ENCODE results near the gene TRPV4. TPM values are rescaled to one million over a fixed set of nuclear protein-coding genes. Genes with fewer than 3 reads are reported as not detected.

Gene TRPV4
- 0.09 and 0.15 TPM in 2 replicates for total RNA-seq (2022)
- Bru-seq, nascent RNA = percentile 12 among the genes with signal in this experiment
- BruChase-seq, experiment 1, labeled RNA remaining after a 6-hour chase = percentile 9 among the genes with signal in this experiment
- BruChase-seq, experiment 2, labeled RNA remaining after a 2-hour chase = percentile 9 among the genes with signal in this experiment
- long read RNA-seq = 0 reads

DNA sequence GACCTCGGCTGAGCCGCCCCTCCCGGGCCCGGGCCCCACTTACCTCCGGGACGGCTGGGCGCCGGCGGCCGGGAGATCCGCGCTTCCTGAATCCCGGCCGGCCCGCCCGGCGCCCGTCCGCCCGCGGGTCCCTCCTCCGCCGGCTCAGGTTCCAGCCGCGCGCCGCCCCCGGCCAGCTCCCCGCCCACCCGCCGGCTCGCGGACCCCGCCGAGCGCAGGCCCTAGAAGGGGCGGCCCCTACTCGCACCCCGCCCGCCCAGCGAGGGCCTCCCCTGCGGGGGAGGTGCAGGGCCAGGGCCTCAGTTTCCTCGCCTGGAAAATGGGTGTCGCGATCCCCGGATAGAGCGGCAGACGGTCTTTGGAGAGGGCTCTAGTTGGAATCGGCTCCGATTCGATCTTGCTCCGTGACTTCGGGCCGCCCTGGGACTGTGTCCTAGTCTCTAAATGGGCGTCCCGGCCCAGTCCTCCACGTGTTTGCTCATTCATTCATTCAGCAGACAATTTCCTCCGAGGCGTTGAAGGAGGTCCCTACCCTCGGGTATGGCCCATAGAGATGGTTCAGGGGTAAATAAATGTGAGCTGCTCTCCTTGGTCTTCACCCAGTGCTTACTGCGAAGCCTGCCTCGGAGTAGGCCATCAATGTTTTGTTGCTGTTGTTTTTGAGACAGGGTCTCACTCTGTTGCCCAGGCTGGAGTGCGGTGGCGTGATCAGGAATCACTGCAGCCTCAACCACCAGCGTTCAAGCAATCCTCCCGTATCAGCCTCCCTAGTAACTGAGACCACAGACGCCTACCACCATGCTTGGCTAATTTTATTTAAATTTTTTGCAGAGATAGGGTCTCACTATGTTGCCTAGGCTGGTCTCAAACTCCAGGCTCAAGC is at the start of gene TRPV4:
Gene TRPV4 (minus strand): TSS at position 92 of the 883 bp plus-strand sequence. CDS start 18,602 bp downstream, outside the sequence.
- no peak within 1 kb of the TSS for H3K4me3 Mint-ChIP-seq (ENCODE audit: unreplicated experiment)
- no peaks in the 10 kb centered on the region for H3K27me3 Mint-ChIP-seq (ENCODE audit: insufficient read depth, unreplicated experiment)
- no peaks in the 10 kb centered on the region for H3K9me3 Mint-ChIP-seq (ENCODE audit: unreplicated experiment)
- DNase-seq (ENCODE audit: unreplicated experiment) = no peak
- TF ChIP-seq, protein P1, sequence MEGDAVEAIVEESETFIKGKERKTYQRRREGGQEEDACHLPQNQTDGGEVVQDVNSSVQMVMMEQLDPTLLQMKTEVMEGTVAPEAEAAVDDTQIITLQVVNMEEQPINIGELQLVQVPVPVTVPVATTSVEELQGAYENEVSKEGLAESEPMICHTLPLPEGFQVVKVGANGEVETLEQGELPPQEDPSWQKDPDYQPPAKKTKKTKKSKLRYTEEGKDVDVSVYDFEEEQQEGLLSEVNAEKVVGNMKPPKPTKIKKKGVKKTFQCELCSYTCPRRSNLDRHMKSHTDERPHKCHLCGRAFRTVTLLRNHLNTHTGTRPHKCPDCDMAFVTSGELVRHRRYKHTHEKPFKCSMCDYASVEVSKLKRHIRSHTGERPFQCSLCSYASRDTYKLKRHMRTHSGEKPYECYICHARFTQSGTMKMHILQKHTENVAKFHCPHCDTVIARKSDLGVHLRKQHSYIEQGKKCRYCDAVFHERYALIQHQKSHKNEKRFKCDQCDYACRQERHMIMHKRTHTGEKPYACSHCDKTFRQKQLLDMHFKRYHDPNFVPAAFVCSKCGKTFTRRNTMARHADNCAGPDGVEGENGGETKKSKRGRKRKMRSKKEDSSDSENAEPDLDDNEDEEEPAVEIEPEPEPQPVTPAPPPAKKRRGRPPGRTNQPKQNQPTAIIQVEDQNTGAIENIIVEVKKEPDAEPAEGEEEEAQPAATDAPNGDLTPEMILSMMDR (IDR thresholded peaks at IDR 0.05; ENCODE audit: unreplicated experiment) = no peak
- intact Hi-C loops (cut with micrococcal nuclease) = no loop called here
- H3K36me3 Mint-ChIP-seq (ENCODE audit: insufficient read depth, unreplicated experiment) = no peaks in the 10 kb centered on the region
- BruUV-seq (replicated peaks) = no TSS peak
- ChIA-PET CTCF (interaction anchor here (0.9 to 4.2 kb wide), 3 partner anchors 13 to 28 kb away, joined by 3 to 25 read pairs (median 12); no protein-coding TSS in a partner anchor), POLR2A (no interaction called here)
- H3K27ac Mint-ChIP-seq (ENCODE audit: low read depth, unreplicated experiment) = no peak within 1 kb of the TSS
- peaks cover 17% of the 10 kb centered on the region for H3K4me1 Mint-ChIP-seq (ENCODE audit: insufficient read depth, unreplicated experiment)

DNA sequence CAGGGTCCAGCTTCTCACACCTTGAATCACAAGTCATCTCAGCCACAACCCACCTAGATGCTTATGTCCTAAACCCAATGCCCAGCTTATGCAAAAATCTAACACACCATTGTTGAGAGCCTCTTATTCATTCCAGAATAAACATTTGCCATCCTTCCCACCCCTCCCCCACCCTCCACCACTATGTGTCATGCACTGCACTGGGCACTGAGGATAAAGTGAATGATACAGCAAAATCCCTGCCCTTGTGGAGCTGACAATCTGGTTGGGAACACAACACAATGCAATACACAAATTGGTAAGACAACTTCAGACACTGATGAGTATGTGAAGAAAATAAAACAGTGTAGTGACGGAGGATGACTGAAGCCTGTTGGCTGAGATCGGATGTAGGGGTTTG is 48.6 kb upstream of the TRPV4 start:
- H3K4me3 Mint-ChIP-seq (ENCODE audit: unreplicated experiment) = no peak overlapping the region
- ChIA-PET CTCF (interaction anchor here (0.6 to 1.8 kb wide), 9 partner anchors 19 to 451 kb away, joined by 3 to 8 read pairs (median 4); no protein-coding TSS in a partner anchor), POLR2A (interaction anchor here (0.7 kb wide), 1 partner anchor 117 kb away, joined by 4 read pairs; the partner anchor contains the start of gene ANKRD13A)
- TF ChIP-seq, protein P1 (IDR thresholded peaks at IDR 0.05; ENCODE audit: unreplicated experiment) = no peak
- peak; percentile 31 for DNase-seq (ENCODE audit: unreplicated experiment)
- H3K4me1 Mint-ChIP-seq (ENCODE audit: insufficient read depth, unreplicated experiment) = peaks cover 41% of the 10 kb centered on the region
- intact Hi-C loops (cut with micrococcal nuclease) = loop anchor here (2.0 kb wide), 2 partner anchors 45 to 285 kb away; no protein-coding TSS in a partner anchor
- no peak overlapping the region for H3K27ac Mint-ChIP-seq (ENCODE audit: low read depth, unreplicated experiment)
- H3K36me3 Mint-ChIP-seq (ENCODE audit: insufficient read depth, unreplicated experiment) = no peaks in the 10 kb centered on the region
- H3K9me3 Mint-ChIP-seq (ENCODE audit: unreplicated experiment) = no peaks in the 10 kb centered on the region
- H3K27me3 Mint-ChIP-seq (ENCODE audit: insufficient read depth, unreplicated experiment) = no peaks in the 10 kb centered on the region
- no TSS peak for BruUV-seq (replicated peaks)

GRCh38 chr12:109880938-109881337 is 47.7 kb upstream of the TRPV4 start:
- CTCF ChIA-PET = interaction anchor here (0.6 to 1.8 kb wide), 9 partner anchors 20 to 634 kb away, joined by 3 to 8 read pairs (median 3); no protein-coding TSS in a partner anchor
- Mint-ChIP-seq H3K27me3 (ENCODE audit: insufficient read depth, unreplicated experiment) (no peaks in the 10 kb centered on the region), H3K9me3 (ENCODE audit: unreplicated experiment) (no peaks in the 10 kb centered on the region), H3K36me3 (ENCODE audit: insufficient read depth, unreplicated experiment) (no peaks in the 10 kb centered on the region), H3K4me1 (ENCODE audit: insufficient read depth, unreplicated experiment) (peaks cover 41% of the 10 kb centered on the region), H3K27ac (ENCODE audit: low read depth, unreplicated experiment) (peak overlapping the region; percentile 82), H3K4me3 (ENCODE audit: unreplicated experiment) (peak overlapping the region; percentile 96)
- DNase-seq (ENCODE audit: unreplicated experiment) = no peak
- TF ChIP-seq, protein P1 (IDR thresholded peaks at IDR 0.05; ENCODE audit: unreplicated experiment) = no peak
- intact Hi-C loops (cut with micrococcal nuclease) = loop anchor here (1.0 to 2.0 kb wide), 4 partner anchors 28 to 284 kb away; no protein-coding TSS in a partner anchor
- POLR2A ChIA-PET = interaction anchor here (0.7 kb wide), 2 partner anchors 74 to 118 kb away, joined by 3 to 4 read pairs; partner anchors contain the start of gene ANKRD13A
- BruUV-seq (replicated peaks) = no TSS peak
